H1 (cell line): ENCODE results near the gene HLTF. TPM values are rescaled to one million over a fixed set of nuclear protein-coding genes. Genes with fewer than 3 reads are reported as not detected.

Experiments used
- HDAC6 ChIP-seq: IDR thresholded peaks from one replicate; pipeline ENCODE4 v1.7.1; 2012; ENCODE audit warnings: low read depth, mild to moderate bottlenecking, inconsistent platforms, low read length, moderate library complexity
- KDM1A ChIP-seq: fragments of 200-600, 300-600 bp; sonication (generic); IDR thresholded peaks from 2 replicates; pipeline ENCODE4 v1.7.1; 2016; ENCODE audit warnings: mild to moderate bottlenecking, low read length, borderline replicate concordance
- NANOG ChIP-seq: IDR thresholded peaks from 2 replicates; pipeline ENCODE4 v1.6.1; 2011; ENCODE audit warnings: low read length, low read depth, mild to moderate bottlenecking, inconsistent platforms; ENCODE audit not compliant: insufficient read depth, poor library complexity, severe bottlenecking
- POLR2AphosphoS5 ChIP-seq: IDR thresholded peaks from 2 replicates; pipeline ENCODE4 v1.6.1; 2011; ENCODE audit warnings: low read depth, low read length
- SP4 ChIP-seq: IDR thresholded peaks from 2 replicates; pipeline ENCODE4 v1.6.1; 2012; ENCODE audit warnings: low read length, inconsistent platforms
- TAF1 ChIP-seq: IDR thresholded peaks from 2 replicates; pipeline ENCODE4 v1.6.1; 2011; ENCODE audit warnings: mild to moderate bottlenecking, low read depth, low read length
- polyA plus RNA-seq, 7 experiments: library from polyadenylated mRNA; depleted of rRNA in 3 of 7; stranded (reverse) in 5 of 7; unstranded in 2 of 7; fragments of >200 nt in 5 of 7; fragments of 200-250 nt in 2 of 7; gene quantifications; 1 replicate in 5 of 7; 2 replicates in 1 of 7; 4 replicates in 1 of 7; pipeline versions ENCODE4 v1.2.1 to v1.2.3, GENCODE V29; 2011 to 2013; ENCODE audit warnings: missing spikeins in 2 of 7, mixed read lengths in 2 of 7
- total RNA-seq: library from RNA; stranded (reverse); fragmentation: NEBNext Ultra II Directional; extraction: Animal tissue kit (Norgen Biotek cat#: 25700); gene quantifications from 2 replicates; pipeline ENCODE4 v1.2.1, GENCODE V29; 2021
- TF ChIP-seq, protein P1 (sequence below): IDR thresholded peaks from 2 replicates; pipeline ENCODE4 v1.6.1; 2011; ENCODE audit warnings: low read length, improper control_type of control experiment

Gene HLTF
- total and polyA plus RNA-seq, 2 of the 8 experiments (the other 6 are each of a cell fraction or from before 2014, with no cell fraction given) = 18.1 to 60.3 TPM

DNA sequence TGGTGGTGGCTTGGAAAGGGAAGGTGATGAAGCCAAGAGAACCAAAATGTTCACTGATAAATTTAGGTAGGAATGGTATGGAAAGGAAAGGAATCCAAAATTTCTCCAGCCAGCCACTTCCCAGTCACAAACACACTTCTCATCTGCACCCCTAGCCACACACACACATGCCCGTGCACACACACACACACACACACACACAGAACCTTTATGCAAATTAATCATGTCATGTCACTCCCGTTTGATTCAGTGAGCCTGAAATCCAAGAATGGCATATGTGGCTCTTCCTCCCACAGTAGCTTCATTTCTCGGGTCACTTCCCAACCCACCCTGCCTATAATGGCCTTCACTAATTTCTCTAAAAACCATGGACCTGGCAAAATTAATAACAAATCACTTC, 3.1 kb upstream of the HLTF start (continued):
- no peak for TF ChIP-seq SP4
- no peak for TF ChIP-seq KDM1A
- no peak for TF ChIP-seq HDAC6
- TF ChIP-seq, protein P1, sequence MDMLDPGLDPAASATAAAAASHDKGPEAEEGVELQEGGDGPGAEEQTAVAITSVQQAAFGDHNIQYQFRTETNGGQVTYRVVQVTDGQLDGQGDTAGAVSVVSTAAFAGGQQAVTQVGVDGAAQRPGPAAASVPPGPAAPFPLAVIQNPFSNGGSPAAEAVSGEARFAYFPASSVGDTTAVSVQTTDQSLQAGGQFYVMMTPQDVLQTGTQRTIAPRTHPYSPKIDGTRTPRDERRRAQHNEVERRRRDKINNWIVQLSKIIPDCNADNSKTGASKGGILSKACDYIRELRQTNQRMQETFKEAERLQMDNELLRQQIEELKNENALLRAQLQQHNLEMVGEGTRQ = no peak
- TF ChIP-seq NANOG = no peak
- TF ChIP-seq TAF1 = no peak
- TF ChIP-seq POLR2AphosphoS5 = no peak
